GM23338 (cell line): ENCODE measurements around the gene OR5M8. TPM values are rescaled to one million over a fixed set of nuclear protein-coding genes. Genes with fewer than 3 reads are reported as not detected.

Source experiments
- ATAC-seq: fragments of 200-7000 bp; cut with Tn5 transposase; 3 replicates; pipeline ENCODE4 v1.9.1; 2020
- DNase-seq: peaks from one replicate; pipeline ENCODE4 v3.0.0-alpha.2; 2015; ENCODE audit warnings: low spot score
- H2AFZ ChIP-seq: fragments of 200-600 bp; sonication (generic); 2 replicates; pipeline ENCODE4 v1.8.0; 2016; ENCODE audit warnings: antibody characterized with exemption, mild to moderate bottlenecking, moderate library complexity
- H3F3A ChIP-seq: fragments of 200-600 bp; sonication (generic); replicated peaks from 2 replicates; pipeline ENCODE4 v1.8.0; 2017; ENCODE audit warnings: antibody characterized with exemption, mixed run types, low read depth
- H3K27ac ChIP-seq: fragments of 200-600 bp; sonication (generic); 2 replicates; pipeline ENCODE4 v1.6.1; 2016; ENCODE audit warnings: low read depth
- H3K27me3 ChIP-seq: fragments of 200-600 bp; sonication (generic); 2 replicates; pipeline ENCODE4 v1.8.0; 2016; ENCODE audit warnings: mild to moderate bottlenecking, mixed run types, moderate library complexity; ENCODE audit not compliant: insufficient read depth
- H3K36me3 ChIP-seq: fragments of 200-600 bp; sonication (generic); 2 replicates; pipeline ENCODE4 v1.8.0; 2016; ENCODE audit warnings: mild to moderate bottlenecking; ENCODE audit not compliant: insufficient read depth
- H3K4me1 ChIP-seq: fragments of 200-600 bp; sonication (generic); 2 replicates; pipeline ENCODE4 v1.8.0; 2016; ENCODE audit warnings: mild to moderate bottlenecking, moderate library complexity; ENCODE audit not compliant: insufficient read depth
- H3K4me2 ChIP-seq: fragments of 200-600 bp; sonication (generic); 2 replicates; pipeline ENCODE4 v1.7.1; 2017; ENCODE audit warnings: mixed run types
- H3K4me3 ChIP-seq: fragments of 200-600 bp; sonication (generic); 2 replicates; pipeline ENCODE4 v1.6.1; 2016; ENCODE audit warnings: mixed run types
- H3K79me2 ChIP-seq: fragments of 200-600 bp; sonication (generic); replicated peaks from 2 replicates; pipeline ENCODE4 v1.8.0; 2017; ENCODE audit warnings: mild to moderate bottlenecking; ENCODE audit not compliant: insufficient read depth
- H3K9me2 ChIP-seq: fragments of 200-600 bp; sonication (generic); 2 replicates; pipeline ENCODE4 v1.8.0; 2017; ENCODE audit not compliant: insufficient read depth
- H4K20me1 ChIP-seq: fragments of 200-600 bp; sonication (generic); replicated peaks from 2 replicates; pipeline ENCODE4 v1.8.0; 2017; ENCODE audit warnings: mild to moderate bottlenecking; ENCODE audit not compliant: insufficient read depth
- H3K27ac Mint-ChIP-seq: 2 replicates; pipeline ENCODE4 v1.8.0; 2020; ENCODE audit warnings: inconsistent platforms, mild to moderate bottlenecking, moderate library complexity, mixed read lengths
- H3K27me3 Mint-ChIP-seq: 3 replicates; pipeline ENCODE4 v1.8.0; 2022; ENCODE audit warnings: low read depth, mild to moderate bottlenecking, moderate library complexity, mixed read lengths, inconsistent platforms; ENCODE audit not compliant: insufficient read depth, poor library complexity
- H3K36me3 Mint-ChIP-seq: 3 replicates; pipeline ENCODE4 v1.8.0; 2021; ENCODE audit warnings: low read depth, mild to moderate bottlenecking, inconsistent platforms, moderate library complexity, mixed read lengths
- H3K4me1 Mint-ChIP-seq: 3 replicates; pipeline ENCODE4 v1.8.0; 2020; ENCODE audit warnings: mild to moderate bottlenecking, inconsistent platforms, mixed read lengths
- H3K4me3 Mint-ChIP-seq: 3 replicates; pipeline ENCODE4 v1.8.0; 2021; ENCODE audit warnings: moderate library complexity, mild to moderate bottlenecking, inconsistent platforms, mixed read lengths
- H3K9me3 Mint-ChIP-seq: 3 replicates; pipeline ENCODE4 v1.8.0; 2020; ENCODE audit warnings: moderate library complexity, mild to moderate bottlenecking, inconsistent platforms, mixed read lengths
- CREB1 ChIP-seq: fragments of 250-450 bp; sonication (Bioruptor Pico); IDR thresholded peaks from 2 replicates; pipeline ENCODE4 v1.5.0; 2020; ENCODE audit warnings: low read depth, mild to moderate bottlenecking, moderate library complexity
- CTCF ChIP-seq, 2 experiments: fragments of 200-600 bp in 1 of 2; sonication (generic) in 1 of 2; conservative IDR thresholded peaks; 2 replicates each; pipeline versions ENCODE4 v1.5.1 to v1.6.1; 2016 to 2017; ENCODE audit warnings: antibody characterized with exemption in 2 of 2, low read depth in 2 of 2, mild to moderate bottlenecking in 2 of 2, moderate library complexity in 1 of 2
- EZH2phosphoT487 ChIP-seq: fragments of 200-600 bp; sonication (generic); IDR thresholded peaks from one replicate; pipeline ENCODE4 v1.8.1; 2018; ENCODE audit warnings: antibody characterized with exemption; ENCODE audit not compliant: unreplicated experiment
- JUNB ChIP-seq: IDR thresholded peaks from one replicate; pipeline ENCODE4 v1.6.1; 2016; ENCODE audit warnings: antibody characterized with exemption; ENCODE audit not compliant: unreplicated experiment
- POLR2AphosphoS5 ChIP-seq: IDR thresholded peaks from 2 replicates; pipeline ENCODE4 v1.6.1; 2016; ENCODE audit warnings: antibody characterized with exemption, low read depth
- STAT1 ChIP-seq: IDR thresholded peaks from one replicate; pipeline ENCODE4 v1.6.1; 2016; ENCODE audit warnings: antibody characterized with exemption; ENCODE audit not compliant: unreplicated experiment
- ZNF114 ChIP-seq: fragments of 250-450 bp; sonication (Bioruptor Pico); IDR thresholded peaks from 2 replicates; pipeline ENCODE4 v1.5.0; 2020; ENCODE audit warnings: mild to moderate bottlenecking, moderate library complexity
- ZNF331 ChIP-seq: fragments of 250-450 bp; sonication (Bioruptor Pico); IDR thresholded peaks from 2 replicates; pipeline ENCODE4 v1.5.0; 2020; ENCODE audit warnings: low read depth, mild to moderate bottlenecking, moderate library complexity
- polyA plus RNA-seq: library from polyadenylated mRNA; unstranded; fragments of >200 nt; fragmentation: Nextera tagmentation; extraction: Ambion mirVana; gene quantifications from 2 replicates; pipeline ENCODE4 v1.2.1, GENCODE V29; 2016
- total RNA-seq: library from RNA; depleted of rRNA; stranded (reverse); fragments of >200 nt; shearing (Covaris generic); gene quantifications from 2 replicates; pipeline ENCODE4 v1.2.3, GENCODE V29; 2014
- TF ChIP-seq, protein P1 (sequence below): IDR thresholded peaks from 2 replicates; pipeline ENCODE4 v1.6.1; 2016; ENCODE audit warnings: antibody characterized with exemption

Gene OR5M8
- total and polyA plus RNA-seq, 2 experiments from 2014 or later: not detected

DNA sequence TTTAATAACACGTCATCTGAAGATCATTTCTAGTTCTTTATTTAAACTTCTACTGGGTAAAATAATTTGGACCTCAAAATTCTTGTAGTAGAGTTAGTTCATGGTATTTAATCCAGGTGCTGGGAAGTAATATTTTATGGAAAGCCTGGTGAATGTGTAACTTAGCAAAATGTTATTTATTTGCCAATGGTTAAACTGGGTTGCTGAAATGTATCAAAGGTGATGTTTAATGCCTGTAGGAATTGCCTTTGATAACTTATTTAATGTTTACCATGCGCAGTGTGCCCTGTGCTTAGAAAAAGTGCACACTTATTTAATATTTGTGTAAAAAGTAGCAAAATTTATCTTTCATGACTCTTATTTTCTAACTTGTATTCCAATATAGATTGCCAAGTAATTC lies 40.7 kb upstream of the OR5M8 start:
- no peaks in the 10 kb centered on the region for H3K27me3 ChIP-seq
- Mint-ChIP-seq H3K4me1 (no peaks in the 10 kb centered on the region), H3K36me3 (no peaks in the 10 kb centered on the region), H3K27me3 (peaks cover 2% of the 10 kb centered on the region), H3K9me3 (no peaks in the 10 kb centered on the region), H3K4me3 (no peak overlapping the region), H3K27ac (no peak overlapping the region)
- H3K79me2 ChIP-seq: no peaks in the 10 kb centered on the region
- no peaks in the 10 kb centered on the region for H3K4me1 ChIP-seq
- H3F3A ChIP-seq: no peaks in the 10 kb centered on the region
- peaks cover 4% of the 10 kb centered on the region; the same call in 1 of the 2 replicates for H3K9me2 ChIP-seq
- ATAC-seq: no peak
- H3K27ac ChIP-seq: no peak overlapping the region
- H3K36me3 ChIP-seq: no peaks in the 10 kb centered on the region
- no peak overlapping the region for H3K4me2 ChIP-seq
- H4K20me1 ChIP-seq: no peaks in the 10 kb centered on the region
- TF ChIP-seq ZNF114: no peak
- TF ChIP-seq STAT1: no peak
- TF ChIP-seq ZNF331 (CRISPR knock-in tag): no peak
- TF ChIP-seq POLR2AphosphoS5: no peak
- TF ChIP-seq CREB1: no peak
- TF ChIP-seq EZH2phosphoT487: no peak
- no peak for TF ChIP-seq JUNB
- TF ChIP-seq, protein P1, sequence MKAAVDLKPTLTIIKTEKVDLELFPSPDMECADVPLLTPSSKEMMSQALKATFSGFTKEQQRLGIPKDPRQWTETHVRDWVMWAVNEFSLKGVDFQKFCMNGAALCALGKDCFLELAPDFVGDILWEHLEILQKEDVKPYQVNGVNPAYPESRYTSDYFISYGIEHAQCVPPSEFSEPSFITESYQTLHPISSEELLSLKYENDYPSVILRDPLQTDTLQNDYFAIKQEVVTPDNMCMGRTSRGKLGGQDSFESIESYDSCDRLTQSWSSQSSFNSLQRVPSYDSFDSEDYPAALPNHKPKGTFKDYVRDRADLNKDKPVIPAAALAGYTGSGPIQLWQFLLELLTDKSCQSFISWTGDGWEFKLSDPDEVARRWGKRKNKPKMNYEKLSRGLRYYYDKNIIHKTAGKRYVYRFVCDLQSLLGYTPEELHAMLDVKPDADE: no peak
- DNase-seq: no peak
- no peak overlapping the region for H3K4me3 ChIP-seq
- H2AFZ ChIP-seq: no peak overlapping the region

- H3K36me3 Mint-ChIP-seq: no peaks in the 10 kb centered on the region; the same call in 1 of the 3 replicates
- H3K27me3 Mint-ChIP-seq: no peaks in the 10 kb centered on the region
- Histone ChIP-seq H3K36me3 (no peaks in the 10 kb centered on the region), H3F3A (no peaks in the 10 kb centered on the region), H4K20me1 (no peaks in the 10 kb centered on the region), H3K4me1 (no peaks in the 10 kb centered on the region), H3K27me3 (no peaks in the 10 kb centered on the region), H3K9me2 (0 out of 2 replicates have a peak, but pooled peaks cover 10% of the 10 kb centered on the region), H2AFZ (peak overlapping the region; percentile 2; the same call in 1 of the 2 replicates), H3K27ac (no peak overlapping the region), H3K79me2 (no peaks in the 10 kb centered on the region), H3K4me2 (no peak overlapping the region), H3K4me3 (no peak overlapping the region)
- H3K9me3 Mint-ChIP-seq: peaks cover 5% of the 10 kb centered on the region; the same call in 2 of the 3 replicates
- no peaks in the 10 kb centered on the region for H3K4me1 Mint-ChIP-seq
- DNase-seq (peak; percentile 61), ATAC-seq (peak; percentile 52; the same call in 2 of the 3 replicates)
- H3K27ac Mint-ChIP-seq: no peak overlapping the region
- H3K4me3 Mint-ChIP-seq: no peak overlapping the region
- TF ChIP-seq, protein P1: no peak
- TF ChIP-seq ZNF331 (CRISPR knock-in tag): no peak
- peak; percentile 70 for TF ChIP-seq CTCF (conservative IDR thresholded peaks at IDR 0.05; ENCODE audit: low read depth in 2 of 2)
These were observed 30.8 kb upstream of the OR5M8 start for GRCh38 chr11:56522008-56522407.
